ENCODE results near the gene SPATA32. TPM values are rescaled to one million over a fixed set of nuclear protein-coding genes. Genes with fewer than 3 reads are reported as not detected.

SPATA32 gene
- total RNA-seq, 4 donors from 2014 or later = 0.48 TPM; not detected in 3

DNA sequence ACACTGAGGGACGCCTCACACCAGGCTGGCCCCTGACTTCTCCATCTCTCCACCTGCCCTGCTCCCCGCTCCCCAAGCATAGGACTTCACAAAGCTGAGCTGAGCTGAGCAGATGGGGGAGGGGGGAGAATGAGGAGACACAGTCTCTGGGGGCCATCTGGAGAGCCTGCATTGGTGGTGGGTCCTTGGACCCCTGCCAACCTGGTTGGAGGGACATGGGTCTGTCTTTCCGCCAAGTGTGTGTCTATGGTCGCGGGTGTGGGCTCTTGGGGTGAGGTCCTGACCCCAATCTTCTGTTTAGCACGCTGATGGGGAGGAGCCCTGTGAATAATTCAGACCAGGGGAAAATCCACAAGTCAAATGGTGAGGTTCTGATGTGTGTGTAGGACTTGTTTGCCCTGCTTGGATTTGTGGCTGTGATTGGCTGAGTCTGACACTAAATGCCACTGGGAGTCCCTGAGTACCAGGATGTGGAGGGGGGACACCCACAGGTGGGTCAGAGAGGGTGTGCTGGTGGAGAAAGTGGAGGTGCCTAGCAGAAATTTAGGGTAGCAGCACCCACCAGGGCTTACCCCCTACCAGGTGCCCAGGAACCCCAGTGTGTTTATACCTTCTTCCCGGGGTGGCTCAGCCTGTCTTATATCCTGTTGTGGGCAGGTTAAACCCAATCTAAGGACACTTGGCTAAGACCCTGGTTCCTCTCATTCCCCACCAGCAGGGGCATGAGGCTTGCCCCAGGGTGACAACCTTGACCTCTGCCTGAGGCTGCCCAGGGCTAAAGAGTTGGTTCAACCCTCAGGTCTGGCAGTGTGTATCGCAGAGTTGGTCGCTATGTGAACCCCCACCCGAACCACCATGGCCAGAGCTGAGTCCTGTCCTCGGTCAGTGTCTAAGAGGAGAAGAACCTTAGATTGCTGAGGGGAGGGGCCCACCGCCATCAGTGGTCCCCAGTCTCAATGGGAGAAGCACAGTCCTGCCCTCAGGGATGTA is 38.1 kb downstream of the SPATA32 start:
- Histone ChIP-seq H3K9me3 (no peaks in the 10 kb centered on the region), H3K4me3 (peak overlapping the region in 1 of 4 donors; percentile 54), H3K36me3 (no peaks in the 10 kb centered on the region), H3K4me1 (peaks cover 8 to 39% (median 26%) of the 10 kb centered on the region in 4 donors), H3K27ac (peak overlapping the region; percentile 76 to 84 (median 83)), H3K27me3 (peaks cover 29% of the 10 kb centered on the region)
- no peak for TF ChIP-seq POLR2AphosphoS5 (IDR thresholded peaks at IDR 0.05)
- TF ChIP-seq EP300 (IDR thresholded peaks at IDR 0.05; ENCODE audit: low read depth) = no peak
- 64% methylated on average over 12 of the region's 12 CpGs; no CpG with 5 or more reads in 1 of the 2 donors for WGBS, 2 donors (ENCODE audit: low coverage in 1 of 2)
- intact Hi-C loops (cut with DNase I; ENCODE audit: low total_unique reads) (no loop called here), in situ Hi-C loops (cut with MboI; ENCODE audit: low pct_ligation_motif_present in 1 of 4, low pct_unique_long_range_greater_than_20kb in 1 of 4, low sequenced_read_pairs in 3 of 4) (no loop called here)
- no peak for DNase-seq

GRCh38 chr17:45222996-45223538 is 38.8 kb downstream of the SPATA32 start:
- intact Hi-C loops (cut with DNase I; ENCODE audit: low total_unique reads) (no loop called here), in situ Hi-C loops (cut with MboI; ENCODE audit: low pct_ligation_motif_present in 1 of 4, low pct_unique_long_range_greater_than_20kb in 1 of 4, low sequenced_read_pairs in 3 of 4) (no loop called here)
- 82% methylated on average over 6 of the region's 8 CpGs; no CpG with 5 or more reads in 1 of the 2 donors for WGBS, 2 donors (ENCODE audit: low coverage in 1 of 2)
- Histone ChIP-seq H3K36me3 (no peaks in the 10 kb centered on the region), H3K27me3 (peaks cover 29% of the 10 kb centered on the region), H3K4me3 (peak overlapping the region in 3 of 4 donors; percentile 36 to 55 (median 54)), H3K9me3 (no peaks in the 10 kb centered on the region), H3K4me1 (peaks cover 1 to 35% (median 21%) of the 10 kb centered on the region in 4 donors), H3K27ac (peak overlapping the region; percentile 76 to 84 (median 83))
- no peak for DNase-seq
- TF ChIP-seq POLR2AphosphoS5 (IDR thresholded peaks at IDR 0.05) (no peak), POLR2A (IDR thresholded peaks at IDR 0.05) (no peak), EP300 (IDR thresholded peaks at IDR 0.05; ENCODE audit: low read depth) (no peak)

DNA sequence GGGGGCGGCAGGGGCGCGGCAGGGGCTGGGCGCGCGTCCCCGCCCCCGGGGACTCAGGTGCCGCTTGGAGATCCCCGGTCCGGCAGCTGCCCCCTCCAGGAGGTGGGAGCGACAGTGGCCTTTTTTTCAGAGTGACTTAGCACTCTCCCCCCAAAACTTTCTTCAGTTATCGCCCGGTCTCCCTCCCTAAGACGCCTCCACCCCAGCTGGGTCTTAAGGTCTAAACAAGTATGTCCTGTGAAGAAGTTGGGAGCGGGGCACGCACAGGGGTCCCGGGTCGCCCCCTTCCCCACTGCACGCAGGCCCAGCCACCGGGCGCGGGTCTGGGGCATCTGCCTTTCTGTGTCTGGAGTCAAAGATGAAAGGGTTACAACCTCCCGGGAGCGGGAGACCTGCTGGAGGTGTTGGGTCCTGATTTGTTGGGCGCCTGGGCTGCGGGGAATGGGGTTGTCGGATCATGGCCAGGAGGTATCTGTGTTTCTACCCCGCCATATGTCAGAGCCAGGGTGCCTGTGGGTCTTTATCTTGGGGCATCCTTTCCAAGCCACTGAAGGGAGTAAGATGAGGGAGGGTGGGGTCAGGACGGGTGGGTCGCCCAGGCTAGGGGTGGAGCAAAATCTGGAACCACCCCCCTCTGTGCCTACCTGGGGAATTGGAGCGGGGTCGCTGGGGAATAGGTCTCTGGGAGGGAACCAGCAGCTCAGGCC is 39.5 kb downstream of the SPATA32 start:
- intact Hi-C loops (cut with DNase I; ENCODE audit: low total_unique reads) (no loop called here), in situ Hi-C loops (cut with MboI; ENCODE audit: low pct_ligation_motif_present in 1 of 4, low pct_unique_long_range_greater_than_20kb in 1 of 4, low sequenced_read_pairs in 3 of 4) (no loop called here)
- H3K27me3 ChIP-seq = peaks cover 29% of the 10 kb centered on the region
- H3K36me3 ChIP-seq = no peaks in the 10 kb centered on the region
- H3K4me3 ChIP-seq = peak overlapping the region; percentile 14 to 55 (median 45)
- no peaks in the 10 kb centered on the region for H3K9me3 ChIP-seq
- H3K4me1 ChIP-seq = peaks cover 0 to 28% (median 14%) of the 10 kb centered on the region in 4 donors
- TF ChIP-seq, protein P1, sequence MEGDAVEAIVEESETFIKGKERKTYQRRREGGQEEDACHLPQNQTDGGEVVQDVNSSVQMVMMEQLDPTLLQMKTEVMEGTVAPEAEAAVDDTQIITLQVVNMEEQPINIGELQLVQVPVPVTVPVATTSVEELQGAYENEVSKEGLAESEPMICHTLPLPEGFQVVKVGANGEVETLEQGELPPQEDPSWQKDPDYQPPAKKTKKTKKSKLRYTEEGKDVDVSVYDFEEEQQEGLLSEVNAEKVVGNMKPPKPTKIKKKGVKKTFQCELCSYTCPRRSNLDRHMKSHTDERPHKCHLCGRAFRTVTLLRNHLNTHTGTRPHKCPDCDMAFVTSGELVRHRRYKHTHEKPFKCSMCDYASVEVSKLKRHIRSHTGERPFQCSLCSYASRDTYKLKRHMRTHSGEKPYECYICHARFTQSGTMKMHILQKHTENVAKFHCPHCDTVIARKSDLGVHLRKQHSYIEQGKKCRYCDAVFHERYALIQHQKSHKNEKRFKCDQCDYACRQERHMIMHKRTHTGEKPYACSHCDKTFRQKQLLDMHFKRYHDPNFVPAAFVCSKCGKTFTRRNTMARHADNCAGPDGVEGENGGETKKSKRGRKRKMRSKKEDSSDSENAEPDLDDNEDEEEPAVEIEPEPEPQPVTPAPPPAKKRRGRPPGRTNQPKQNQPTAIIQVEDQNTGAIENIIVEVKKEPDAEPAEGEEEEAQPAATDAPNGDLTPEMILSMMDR (IDR thresholded peaks at IDR 0.05) = no peak
- TF ChIP-seq EP300 (IDR thresholded peaks at IDR 0.05; ENCODE audit: low read depth) = no peak
- no peak for TF ChIP-seq POLR2AphosphoS5 (IDR thresholded peaks at IDR 0.05)
- no peak for TF ChIP-seq POLR2A (IDR thresholded peaks at IDR 0.05)
- H3K27ac ChIP-seq = peak overlapping the region; percentile 76 to 84 (median 83)
- 17 to 50% methylated on average over 2 to 33 of the region's 33 CpGs for WGBS, 2 donors (ENCODE audit: low coverage in 1 of 2)
- DNase-seq = no peak

DNA sequence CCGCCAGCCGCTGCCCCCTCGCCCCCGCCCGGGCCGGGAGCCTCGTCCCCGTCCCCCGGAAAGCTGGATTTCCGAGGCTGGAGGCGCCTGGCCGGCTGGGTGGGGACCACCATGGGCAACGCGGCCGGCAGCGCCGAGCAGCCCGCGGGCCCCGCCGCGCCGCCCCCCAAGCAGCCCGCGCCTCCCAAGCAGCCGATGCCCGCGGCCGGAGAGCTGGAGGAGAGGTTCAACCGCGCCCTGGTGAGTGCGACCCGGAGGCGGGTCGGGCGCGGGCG is 39.9 kb downstream of the SPATA32 start:
- no peaks in the 10 kb centered on the region for H3K36me3 ChIP-seq
- H3K4me3 ChIP-seq = peak overlapping the region; percentile 14 to 55 (median 45)
- H3K9me3 ChIP-seq = no peaks in the 10 kb centered on the region
- intact Hi-C loops (cut with DNase I; ENCODE audit: low total_unique reads) (no loop called here), in situ Hi-C loops (cut with MboI; ENCODE audit: low pct_ligation_motif_present in 1 of 4, low pct_unique_long_range_greater_than_20kb in 1 of 4, low sequenced_read_pairs in 3 of 4) (no loop called here)
- WGBS, 2 donors (ENCODE audit: low coverage in 1 of 2) = 0% methylated on average over 10 of the region's 38 CpGs; no CpG with 5 or more reads in 1 of the 2 donors
- H3K4me1 ChIP-seq = peaks cover 0 to 23% (median 10%) of the 10 kb centered on the region in 4 donors
- DNase-seq = no peak
- TF ChIP-seq EP300 (IDR thresholded peaks at IDR 0.05; ENCODE audit: low read depth) (no peak), POLR2AphosphoS5 (IDR thresholded peaks at IDR 0.05) (no peak), POLR2A (IDR thresholded peaks at IDR 0.05) (no peak)
- TF ChIP-seq, protein P1 (IDR thresholded peaks at IDR 0.05) = no peak
- H3K27me3 ChIP-seq = peaks cover 29% of the 10 kb centered on the region
- H3K27ac ChIP-seq = peak overlapping the region; percentile 76 to 84 (median 83)

Data from transverse colon (tissue), 4 donors.